ENCODE results near the gene ZIM2. TPM values are rescaled to one million over a fixed set of nuclear protein-coding genes. Genes with fewer than 3 reads are reported as not detected.

ZIM2 gene
- total RNA-seq, 2 donors from 2014 or later = not detected

DNA sequence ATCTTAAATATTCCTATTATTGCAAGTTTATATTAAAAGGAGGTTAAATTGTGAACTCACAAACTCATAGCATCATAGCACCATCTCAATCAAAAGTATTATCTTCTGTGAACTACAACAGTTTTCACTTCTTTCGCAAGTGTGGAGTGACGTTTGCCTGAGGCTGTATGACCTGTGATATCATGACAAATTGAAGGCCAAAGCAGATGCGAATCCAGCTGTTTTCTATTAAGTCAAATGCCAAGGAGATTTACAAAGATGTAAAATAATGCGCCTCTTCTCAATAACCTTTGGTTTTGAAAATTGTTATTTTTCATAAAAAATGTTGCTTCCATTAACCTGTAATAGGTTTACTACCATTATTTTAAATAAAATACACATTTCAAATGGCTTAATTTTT lies 7.6 kb upstream of the ZIM2 start:
- H3K4me3 ChIP-seq = no peak overlapping the region
- no peak for DNase-seq
- no peaks in the 10 kb centered on the region for H3K36me3 ChIP-seq
- H3K27ac ChIP-seq = no peak overlapping the region
- no peaks in the 10 kb centered on the region for H3K4me1 ChIP-seq
- H3K9me3 ChIP-seq = no peaks in the 10 kb centered on the region
- TF ChIP-seq, protein P1, sequence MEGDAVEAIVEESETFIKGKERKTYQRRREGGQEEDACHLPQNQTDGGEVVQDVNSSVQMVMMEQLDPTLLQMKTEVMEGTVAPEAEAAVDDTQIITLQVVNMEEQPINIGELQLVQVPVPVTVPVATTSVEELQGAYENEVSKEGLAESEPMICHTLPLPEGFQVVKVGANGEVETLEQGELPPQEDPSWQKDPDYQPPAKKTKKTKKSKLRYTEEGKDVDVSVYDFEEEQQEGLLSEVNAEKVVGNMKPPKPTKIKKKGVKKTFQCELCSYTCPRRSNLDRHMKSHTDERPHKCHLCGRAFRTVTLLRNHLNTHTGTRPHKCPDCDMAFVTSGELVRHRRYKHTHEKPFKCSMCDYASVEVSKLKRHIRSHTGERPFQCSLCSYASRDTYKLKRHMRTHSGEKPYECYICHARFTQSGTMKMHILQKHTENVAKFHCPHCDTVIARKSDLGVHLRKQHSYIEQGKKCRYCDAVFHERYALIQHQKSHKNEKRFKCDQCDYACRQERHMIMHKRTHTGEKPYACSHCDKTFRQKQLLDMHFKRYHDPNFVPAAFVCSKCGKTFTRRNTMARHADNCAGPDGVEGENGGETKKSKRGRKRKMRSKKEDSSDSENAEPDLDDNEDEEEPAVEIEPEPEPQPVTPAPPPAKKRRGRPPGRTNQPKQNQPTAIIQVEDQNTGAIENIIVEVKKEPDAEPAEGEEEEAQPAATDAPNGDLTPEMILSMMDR (IDR thresholded peaks at IDR 0.05) = no peak
- no peaks in the 10 kb centered on the region for H3K27me3 ChIP-seq
- H3K9ac ChIP-seq (ENCODE audit: low read depth in 2 of 2, low read length in 2 of 2) = no peak overlapping the region
- intact Hi-C loops (cut with DNase I) = no loop called here

DNA sequence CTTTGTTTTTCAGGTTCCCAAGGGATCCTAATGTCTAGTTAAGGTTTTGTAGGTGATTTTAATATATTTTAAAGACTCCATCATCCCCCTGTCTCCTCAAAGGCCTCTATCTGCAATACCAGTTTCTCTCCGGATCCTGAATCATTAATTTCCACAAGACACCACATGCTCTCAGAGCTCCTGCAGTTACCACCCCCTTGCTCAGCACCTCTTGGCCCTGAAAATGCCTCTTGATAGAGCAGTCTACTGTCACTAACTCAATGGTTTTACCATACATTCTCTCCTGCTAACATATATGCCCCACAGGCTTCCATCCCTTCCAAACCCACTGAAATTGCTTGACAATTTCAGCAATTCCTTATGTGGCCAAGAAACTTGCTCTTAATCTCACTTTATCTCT lies 1.9 kb upstream of the ZIM2 start:
- Histone ChIP-seq H3K9ac (ENCODE audit: low read depth in 2 of 2, low read length in 2 of 2) (no peak overlapping the region), H3K4me3 (no peak overlapping the region), H3K9me3 (no peaks in the 10 kb centered on the region), H3K27me3 (no peaks in the 10 kb centered on the region), H3K4me1 (no peaks in the 10 kb centered on the region), H3K27ac (no peak overlapping the region), H3K36me3 (no peaks in the 10 kb centered on the region)
- DNase-seq = no peak
- intact Hi-C loops (cut with DNase I) = no loop called here
- TF ChIP-seq, protein P1 (IDR thresholded peaks at IDR 0.05) = no peak

DNA sequence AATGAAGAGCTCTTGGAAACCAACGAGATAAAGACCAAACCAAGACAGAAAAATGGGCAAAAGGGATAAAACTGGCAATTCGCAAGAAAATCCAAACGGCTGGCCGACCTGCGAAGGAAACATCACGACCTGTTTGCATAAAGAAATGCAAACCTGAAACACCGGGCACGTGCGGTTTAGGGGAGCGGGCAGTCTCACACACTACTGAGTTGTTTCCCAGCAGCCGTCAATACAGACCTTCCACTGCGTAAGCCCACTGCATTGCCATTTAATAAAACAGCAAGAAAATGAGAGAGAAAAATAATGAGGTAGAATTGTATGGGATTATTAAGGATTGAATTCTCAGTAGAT lies 642 bp upstream of the ZIM2 start:
- no peak for DNase-seq
- Histone ChIP-seq H3K9ac (ENCODE audit: low read depth in 2 of 2, low read length in 2 of 2) (no peak overlapping the region), H3K27me3 (no peaks in the 10 kb centered on the region), H3K27ac (no peak overlapping the region), H3K36me3 (no peaks in the 10 kb centered on the region), H3K4me3 (no peak overlapping the region), H3K9me3 (no peaks in the 10 kb centered on the region), H3K4me1 (no peaks in the 10 kb centered on the region)
- intact Hi-C loops (cut with DNase I) = no loop called here
- TF ChIP-seq, protein P1 (IDR thresholded peaks at IDR 0.05) = no peak

DNA sequence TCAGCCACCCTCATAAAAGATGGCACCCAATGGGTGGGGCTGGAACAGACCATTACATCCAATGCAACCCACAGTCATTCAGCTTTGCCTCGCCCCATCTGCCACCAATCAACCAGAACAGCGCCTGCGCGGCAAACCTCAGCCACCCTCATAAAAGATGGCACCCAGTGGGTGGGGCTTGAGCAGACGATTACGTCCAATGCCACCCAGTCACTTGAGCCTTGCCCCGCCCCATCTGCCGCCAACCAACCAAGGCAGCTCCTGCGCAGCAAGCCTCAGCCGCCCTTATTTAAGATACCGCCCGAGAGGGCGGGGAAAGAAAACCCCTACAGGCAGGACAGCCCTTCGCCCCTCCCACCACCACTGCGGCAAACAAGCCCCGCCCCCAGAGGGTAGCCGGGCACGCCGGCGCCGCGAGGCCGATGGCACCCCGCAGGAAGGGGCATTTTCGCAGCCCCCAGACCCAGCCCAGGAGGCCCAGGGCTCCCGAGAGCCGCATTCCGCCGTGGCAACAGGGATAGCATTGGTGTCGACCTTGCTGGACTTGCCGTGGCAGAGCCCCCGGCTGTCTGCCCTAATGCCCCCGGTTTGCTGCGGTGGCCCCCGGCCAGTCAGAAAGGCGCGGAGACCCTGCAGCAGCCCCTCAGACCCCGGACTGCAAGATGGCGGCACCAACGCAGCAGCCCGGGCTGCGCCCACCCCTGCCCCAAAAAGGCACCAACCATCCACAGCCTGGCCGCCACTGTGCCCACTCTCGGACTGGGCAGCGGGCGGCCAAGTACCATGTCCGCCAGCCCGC lies 675 bp downstream of the ZIM2 start:
- intact Hi-C loops (cut with DNase I) = no loop called here

DNA sequence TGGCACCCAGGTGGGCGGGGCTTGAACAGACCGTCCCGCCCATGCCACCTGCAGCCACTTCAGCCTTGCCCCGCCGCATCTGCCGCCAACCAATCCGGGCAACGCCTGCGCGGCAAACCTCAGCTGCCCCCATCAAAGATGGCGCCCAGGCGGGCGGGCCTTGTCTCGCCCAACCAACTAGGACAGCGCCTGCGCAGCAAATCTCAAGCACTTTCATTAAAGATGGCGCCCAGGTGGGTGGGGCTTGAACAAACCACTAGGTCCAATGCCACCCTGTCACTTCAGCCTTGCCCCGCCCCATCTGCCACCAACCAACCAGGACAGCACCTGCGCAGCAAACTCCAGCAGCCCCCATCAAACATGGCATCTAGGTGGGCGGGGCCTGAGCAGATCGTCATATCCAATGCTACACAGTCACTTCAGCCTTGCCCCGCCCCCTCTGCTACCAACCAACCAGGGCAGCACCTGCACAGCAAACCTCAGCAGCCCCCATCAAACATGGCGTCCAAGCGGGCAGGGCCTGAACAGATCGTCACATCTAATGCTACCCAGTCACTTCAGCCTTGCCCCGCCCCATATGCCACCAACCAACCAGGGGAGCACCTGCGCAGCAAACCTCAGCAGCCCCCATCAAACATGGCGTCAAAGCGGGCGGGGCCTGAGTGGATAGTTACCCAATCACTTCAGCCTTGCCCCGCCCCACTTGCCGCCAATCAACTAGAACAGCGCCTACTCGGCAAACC lies 1.4 kb downstream of the ZIM2 start:
- intact Hi-C loops (cut with DNase I) = no loop called here
- Histone ChIP-seq H3K27ac (peak overlapping the region; percentile 40), H3K9ac (ENCODE audit: low read depth in 2 of 2, low read length in 2 of 2) (no peak overlapping the region), H3K27me3 (no peaks in the 10 kb centered on the region), H3K4me3 (no peak overlapping the region), H3K36me3 (no peaks in the 10 kb centered on the region), H3K4me1 (no peaks in the 10 kb centered on the region), H3K9me3 (no peaks in the 10 kb centered on the region)
- TF ChIP-seq, protein P1 (IDR thresholded peaks at IDR 0.05) = no peak
- DNase-seq = peak; percentile 72

More for the DNA sequence above, 675 bp downstream of the ZIM2 start:
- TF ChIP-seq, protein P1 (IDR thresholded peaks at IDR 0.05) = no peak
- Histone ChIP-seq H3K36me3 (no peaks in the 10 kb centered on the region), H3K9me3 (no peaks in the 10 kb centered on the region), H3K9ac (ENCODE audit: low read depth in 2 of 2, low read length in 2 of 2) (no peak overlapping the region), H3K27ac (no peak overlapping the region), H3K27me3 (no peaks in the 10 kb centered on the region), H3K4me1 (no peaks in the 10 kb centered on the region), H3K4me3 (peak overlapping the region; percentile 17)
- DNase-seq = peak; percentile 68

Data from colonic mucosa (tissue), 4 donors.